HG02884 (cell line): ENCODE results near the gene LANCL1.
"Not testable (repeated sequence)": the region's sequence is repeated elsewhere in the genome, so short reads cannot be mapped to it uniquely, and the experiment has no call there.

Source experiments
- ATAC-seq: cut with Tn5 transposase; IDR thresholded peaks from one replicate; pipeline ENCODE4 v1.9.1; 2021; ENCODE audit warnings: mild to moderate bottlenecking, moderate library complexity; ENCODE audit not compliant: unreplicated experiment

The LANCL1 gene

GRCh38 chr2:210459880-210460279, 16.7 kb downstream of the LANCL1 start:
- no peak for ATAC-seq

GRCh38 chr2:210459407-210459806, 17.2 kb downstream of the LANCL1 start:
- ATAC-seq: no peak

GRCh38 chr2:210458395-210458794, 18.2 kb downstream of the LANCL1 start:
- ATAC-seq: no peak

GRCh38 chr2:210456571-210456970, 20.0 kb downstream of the LANCL1 start:
- no peak for ATAC-seq

GRCh38 chr2:210454336-210454735, 22.2 kb downstream of the LANCL1 start:
- no peak for ATAC-seq

GRCh38 chr2:210452194-210452593, 24.4 kb downstream of the LANCL1 start:
- ATAC-seq: no peak

- not testable (repeated sequence) for ATAC-seq
These were observed 25.6 kb downstream of the LANCL1 start for GRCh38 chr2:210450942-210451341.

- ATAC-seq: no peak
These were observed 30.8 kb downstream of the LANCL1 start for GRCh38 chr2:210445732-210446131.

- ATAC-seq: peak; percentile 45
These were observed 31.3 kb downstream of the LANCL1 start for GRCh38 chr2:210445116-210445707.

- ATAC-seq: no peak
These were observed 33.0 kb downstream of the LANCL1 start for GRCh38 chr2:210443527-210443926.

- peak; percentile 32 for ATAC-seq
These were observed 33.7 kb downstream of the LANCL1 start for GRCh38 chr2:210442878-210443277.

GRCh38 chr2:210442457-210442856, 34.1 kb downstream of the LANCL1 start:
- ATAC-seq: peak; percentile 46

- ATAC-seq: no peak
These were observed 36.4 kb downstream of the LANCL1 start for GRCh38 chr2:210440206-210440605.

- no peak for ATAC-seq
These were observed 41.1 kb downstream of the LANCL1 start for GRCh38 chr2:210435439-210435838.

- no peak for ATAC-seq
These were observed 43.9 kb downstream of the LANCL1 start for GRCh38 chr2:210432633-210433032.

- ATAC-seq: no peak
These were observed 47.0 kb downstream of the LANCL1 start for GRCh38 chr2:210429403-210430137.

GRCh38 chr2:210428393-210429179, 48.0 kb downstream of the LANCL1 start:
- ATAC-seq: no peak

GRCh38 chr2:210427309-210427708, 49.2 kb downstream of the LANCL1 start:
- not testable (repeated sequence) for ATAC-seq

- no peak for ATAC-seq
These were observed 54.2 kb downstream of the LANCL1 start for GRCh38 chr2:210422366-210422765.

- no peak for ATAC-seq
These were observed 54.6 kb downstream of the LANCL1 start for GRCh38 chr2:210421916-210422315.

GRCh38 chr2:210412660-210413059, 63.9 kb downstream of the LANCL1 start:
- ATAC-seq: no peak

- no peak for ATAC-seq
These were observed 66.0 kb downstream of the LANCL1 start for GRCh38 chr2:210410542-210410941.
